Upper lobe of left lung (tissue), 4 donors: ENCODE results near the gene UTY.

ENCODE experiments used
- POLR2AphosphoS5 ChIP-seq, 2 donors: sonication (generic); formaldehyde crosslinking; IDR thresholded peaks; one replicate each; pipeline ENCODE4 v1.5.1; 2017; ENCODE audit warnings: antibody characterized with exemption in 2 of 2
- TF ChIP-seq, protein P1 (sequence below), 6 experiments: fragments of 450-650 bp in 4 of 6; fragments of 200-600 bp in 2 of 6; sonication (generic) in 2 of 6; IDR thresholded peaks; one replicate each; pipeline ENCODE4 v1.5.1; 2016 to 2019; ENCODE audit warnings: antibody characterized with exemption in 6 of 6

DNA sequence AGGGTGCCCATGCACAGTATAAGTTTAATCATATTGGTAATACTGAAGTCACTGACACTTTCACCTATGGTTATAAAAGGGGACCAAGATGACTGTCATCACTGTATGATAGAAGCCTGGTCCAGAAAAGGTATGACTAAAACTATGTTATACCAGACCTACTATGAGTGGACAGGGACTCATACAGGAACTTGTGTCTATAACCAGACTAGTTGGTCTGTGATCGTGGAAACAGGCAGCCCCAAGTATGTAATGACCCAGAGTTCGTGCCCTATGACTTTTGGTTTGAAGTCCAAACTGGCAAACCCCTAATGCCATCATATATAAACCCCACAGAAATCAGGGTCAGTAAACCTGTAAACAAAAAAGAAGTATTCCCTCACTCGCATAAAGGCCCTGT lies 134.3 kb downstream of the UTY start:
- TF ChIP-seq, protein P1, sequence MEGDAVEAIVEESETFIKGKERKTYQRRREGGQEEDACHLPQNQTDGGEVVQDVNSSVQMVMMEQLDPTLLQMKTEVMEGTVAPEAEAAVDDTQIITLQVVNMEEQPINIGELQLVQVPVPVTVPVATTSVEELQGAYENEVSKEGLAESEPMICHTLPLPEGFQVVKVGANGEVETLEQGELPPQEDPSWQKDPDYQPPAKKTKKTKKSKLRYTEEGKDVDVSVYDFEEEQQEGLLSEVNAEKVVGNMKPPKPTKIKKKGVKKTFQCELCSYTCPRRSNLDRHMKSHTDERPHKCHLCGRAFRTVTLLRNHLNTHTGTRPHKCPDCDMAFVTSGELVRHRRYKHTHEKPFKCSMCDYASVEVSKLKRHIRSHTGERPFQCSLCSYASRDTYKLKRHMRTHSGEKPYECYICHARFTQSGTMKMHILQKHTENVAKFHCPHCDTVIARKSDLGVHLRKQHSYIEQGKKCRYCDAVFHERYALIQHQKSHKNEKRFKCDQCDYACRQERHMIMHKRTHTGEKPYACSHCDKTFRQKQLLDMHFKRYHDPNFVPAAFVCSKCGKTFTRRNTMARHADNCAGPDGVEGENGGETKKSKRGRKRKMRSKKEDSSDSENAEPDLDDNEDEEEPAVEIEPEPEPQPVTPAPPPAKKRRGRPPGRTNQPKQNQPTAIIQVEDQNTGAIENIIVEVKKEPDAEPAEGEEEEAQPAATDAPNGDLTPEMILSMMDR (IDR thresholded peaks at IDR 0.05), result no peak
- TF ChIP-seq POLR2AphosphoS5 (IDR thresholded peaks at IDR 0.05), result no peak
